Measurements from ENCODE around the gene CUZD1.

- TF ChIP-seq CTCF (IDR thresholded peaks at IDR 0.05; ENCODE audit: low read length) (no peak), EZH2 (IDR thresholded peaks at IDR 0.05; ENCODE audit: borderline replicate concordance, low read length) (no peak)
Observed at GRCh38 chr10:122815458-122815857, 30.2 kb downstream of the CUZD1 start.
